Stimulated activated CD8-positive, alpha-beta memory T cell treated with anti-CD3 and anti-CD28 coated beads, Interleukin-7, amount 100 ng/mL, for 48 hours (primary cell): ENCODE measurements around the gene CTDSP2.
"Not testable (repeated sequence)": the region's sequence is repeated elsewhere in the genome, so short reads cannot be mapped to it uniquely, and the experiment has no call there.

Source experiments
- DNase-seq, 2 donors: peaks; one replicate each; pipeline ENCODE4 v3.0.0-alpha.2; 2020; ENCODE audit warnings: low read depth in 1 of 2; ENCODE audit errors: extremely low read depth in 1 of 2

The CTDSP2 gene

DNA sequence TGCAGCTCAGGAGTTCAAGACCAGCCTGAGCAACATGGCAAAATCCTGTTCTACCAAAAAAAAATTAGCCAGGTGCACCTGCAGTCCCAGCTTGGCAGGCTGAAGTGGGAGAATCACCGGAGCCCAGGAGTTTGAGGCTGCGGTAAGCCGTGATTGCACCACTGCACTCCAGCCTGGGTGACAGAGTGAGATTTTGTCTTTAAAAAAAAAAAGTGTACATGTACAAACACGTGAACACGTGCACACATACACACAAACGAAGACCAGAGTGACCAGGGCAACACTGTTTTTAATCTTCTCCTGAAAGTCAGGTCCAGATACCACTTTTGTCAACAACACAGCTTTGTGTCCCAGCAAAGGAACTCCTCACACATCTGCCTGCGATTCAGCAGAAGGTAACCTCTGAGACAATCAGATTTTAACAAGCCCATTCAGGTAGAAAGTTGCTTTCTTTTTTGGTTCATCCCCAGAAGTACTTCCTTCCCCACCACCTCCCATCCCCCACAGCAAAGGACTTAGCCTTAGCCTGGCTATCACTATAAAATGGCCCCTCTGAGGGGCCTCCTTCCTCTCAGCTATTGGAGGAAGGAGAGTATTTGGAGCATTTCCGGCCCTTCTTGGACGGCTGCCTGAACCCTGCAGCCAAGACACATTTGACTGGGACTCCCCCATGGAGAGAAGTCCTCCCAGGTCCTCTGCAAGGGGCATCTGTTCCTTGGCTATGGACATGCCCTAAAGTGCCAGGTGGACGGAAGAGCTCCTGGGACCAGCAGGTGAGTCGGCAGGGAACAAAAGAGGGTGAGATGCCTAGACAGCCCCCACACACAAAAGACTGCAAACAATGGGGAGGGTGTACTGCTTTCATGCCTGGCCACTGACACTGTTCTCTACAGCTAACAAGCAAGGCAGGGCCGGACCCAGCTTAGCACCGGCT, 9.8 kb downstream of the CTDSP2 start:
- no peak for DNase-seq

DNA sequence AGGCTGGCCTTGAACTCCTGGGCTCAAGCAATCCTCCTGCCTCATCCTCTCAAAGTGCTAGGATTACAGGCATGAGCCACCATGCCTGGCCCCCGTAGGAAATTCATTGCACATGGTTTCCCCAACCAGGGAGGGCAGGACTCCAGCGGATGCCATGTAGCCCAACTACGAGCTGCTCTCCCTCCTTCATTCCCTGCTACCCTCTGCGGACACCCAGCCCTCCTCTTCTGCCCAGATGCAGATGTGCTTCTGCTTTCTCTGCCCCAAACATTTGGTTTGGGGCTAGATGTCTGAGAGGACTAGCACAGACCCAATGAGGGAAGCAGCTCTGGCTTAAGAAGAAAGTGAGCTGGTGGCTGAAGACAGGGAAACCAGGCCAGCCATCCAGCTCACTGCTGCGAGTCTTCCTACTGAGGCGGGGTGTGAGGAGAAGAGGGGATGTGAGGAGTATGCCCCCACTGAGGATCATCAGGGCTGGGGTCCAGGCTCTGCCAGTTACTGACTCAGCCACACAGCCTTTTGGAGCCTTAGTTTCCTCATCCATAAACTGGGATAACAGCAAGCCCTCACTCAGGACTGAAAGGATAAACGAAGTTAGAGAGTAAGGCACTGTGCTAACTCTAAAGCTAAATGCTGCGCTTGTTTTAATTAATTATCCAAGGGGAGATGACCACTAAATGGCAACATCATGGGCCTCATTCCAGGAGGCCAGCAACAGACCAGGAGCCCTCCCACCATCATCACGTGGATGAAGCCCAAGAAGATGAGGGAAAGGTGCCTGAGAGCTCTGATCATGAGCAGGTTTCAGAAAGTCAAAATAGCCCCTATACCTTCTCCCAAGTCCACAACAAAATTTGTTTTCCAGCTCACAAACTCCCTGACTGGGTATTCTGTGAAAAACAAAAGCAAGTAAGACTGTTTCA, 10.9 kb downstream of the CTDSP2 start:
- no peak for DNase-seq

DNA sequence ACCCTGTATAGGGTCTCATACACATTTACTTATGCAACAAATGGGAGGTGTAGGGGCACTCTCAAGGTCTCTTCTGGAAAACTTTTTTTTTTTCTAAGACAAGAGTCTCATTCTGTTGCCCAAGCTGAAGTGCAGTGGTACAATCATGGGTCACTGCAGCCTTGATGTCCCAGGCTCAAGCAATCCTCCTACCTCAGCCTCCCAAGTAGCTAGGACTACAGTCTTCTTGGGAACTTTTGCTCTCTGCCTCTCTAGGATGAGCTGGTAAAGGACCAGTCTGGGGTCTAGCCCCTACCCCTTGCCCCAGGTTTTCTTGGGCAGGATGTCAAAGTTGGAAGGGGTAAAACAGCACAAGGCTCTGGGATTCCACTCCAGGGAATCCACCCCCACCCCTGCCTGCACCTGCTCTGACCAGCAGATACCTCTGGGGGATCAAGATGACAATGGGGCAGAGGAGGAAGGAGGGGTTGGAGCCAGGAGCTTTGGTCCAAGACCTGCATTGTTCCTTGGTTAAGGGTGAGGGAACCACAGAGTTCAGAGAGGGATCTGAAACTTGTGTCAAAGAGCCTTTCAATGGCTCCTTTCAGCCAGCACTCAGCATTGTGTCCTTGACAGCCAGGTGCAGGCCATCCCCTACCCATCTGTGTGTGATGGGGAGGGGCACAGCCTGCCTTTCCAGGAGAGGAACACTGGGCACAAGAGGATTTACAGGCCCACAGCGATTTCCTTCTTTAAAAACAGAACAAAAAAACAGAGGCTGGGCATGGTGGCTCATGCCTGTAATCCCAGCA, 12.2 kb downstream of the CTDSP2 start:
- DNase-seq = no peak

DNA sequence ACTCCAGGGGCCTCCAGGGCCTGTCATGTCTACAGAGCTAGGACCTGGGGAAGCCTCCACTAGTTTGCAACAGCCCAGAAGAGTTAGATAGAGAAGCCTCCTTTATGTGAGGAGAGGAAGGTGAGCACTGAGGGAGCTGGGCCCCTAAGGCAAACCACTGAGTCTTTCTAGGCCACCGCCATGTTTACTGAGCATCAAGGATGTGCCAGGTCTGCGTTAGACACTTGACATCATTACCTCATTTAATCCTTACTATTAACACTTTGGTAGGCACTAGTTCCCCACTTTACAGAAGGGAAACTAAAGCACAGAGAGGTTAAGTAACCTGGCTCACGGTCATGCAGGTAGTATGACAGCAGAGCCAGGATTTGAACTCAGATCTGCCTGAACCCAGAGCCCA, 12.9 kb downstream of the CTDSP2 start:
- DNase-seq = no peak

DNA sequence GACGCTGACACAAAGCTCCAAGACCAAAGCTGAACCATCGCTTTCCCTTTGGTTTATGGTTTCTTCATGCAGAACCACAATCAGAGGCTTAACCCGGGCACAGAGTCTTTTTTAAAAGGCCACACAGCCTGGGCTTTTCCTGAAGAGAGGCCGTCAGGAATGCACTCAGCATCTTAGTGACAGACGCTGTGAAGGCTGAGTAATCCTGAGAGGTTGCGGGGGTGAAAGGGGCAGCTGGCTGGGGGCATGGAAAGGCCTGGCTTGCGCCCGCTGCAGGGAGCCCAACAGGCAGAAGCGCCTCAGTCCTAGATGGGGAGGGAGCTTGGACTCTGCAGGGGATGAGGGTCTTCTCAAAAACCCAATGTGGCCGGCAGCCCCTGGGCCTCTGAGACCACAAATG, 13.6 kb downstream of the CTDSP2 start:
- DNase-seq = no peak

DNA sequence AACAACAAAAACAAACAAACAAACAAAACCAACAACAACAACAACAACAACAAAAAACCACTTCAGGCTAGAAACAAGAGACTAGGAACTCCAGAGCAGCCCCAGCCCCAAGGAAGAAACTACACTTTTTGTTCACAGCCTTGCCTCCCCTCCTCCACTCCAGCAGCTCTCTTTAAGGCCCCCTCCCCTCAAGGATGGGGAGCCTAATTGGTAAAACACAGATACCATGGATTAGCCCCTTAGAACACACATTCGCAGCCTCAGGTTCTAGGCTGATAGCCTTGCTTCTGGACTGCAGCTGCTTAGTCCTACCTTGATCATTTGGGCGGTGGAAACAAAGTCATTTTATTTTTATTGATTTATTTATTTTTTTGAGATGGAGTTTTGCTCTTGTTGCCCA, 16.1 kb downstream of the CTDSP2 start:
- no peak for DNase-seq

DNA sequence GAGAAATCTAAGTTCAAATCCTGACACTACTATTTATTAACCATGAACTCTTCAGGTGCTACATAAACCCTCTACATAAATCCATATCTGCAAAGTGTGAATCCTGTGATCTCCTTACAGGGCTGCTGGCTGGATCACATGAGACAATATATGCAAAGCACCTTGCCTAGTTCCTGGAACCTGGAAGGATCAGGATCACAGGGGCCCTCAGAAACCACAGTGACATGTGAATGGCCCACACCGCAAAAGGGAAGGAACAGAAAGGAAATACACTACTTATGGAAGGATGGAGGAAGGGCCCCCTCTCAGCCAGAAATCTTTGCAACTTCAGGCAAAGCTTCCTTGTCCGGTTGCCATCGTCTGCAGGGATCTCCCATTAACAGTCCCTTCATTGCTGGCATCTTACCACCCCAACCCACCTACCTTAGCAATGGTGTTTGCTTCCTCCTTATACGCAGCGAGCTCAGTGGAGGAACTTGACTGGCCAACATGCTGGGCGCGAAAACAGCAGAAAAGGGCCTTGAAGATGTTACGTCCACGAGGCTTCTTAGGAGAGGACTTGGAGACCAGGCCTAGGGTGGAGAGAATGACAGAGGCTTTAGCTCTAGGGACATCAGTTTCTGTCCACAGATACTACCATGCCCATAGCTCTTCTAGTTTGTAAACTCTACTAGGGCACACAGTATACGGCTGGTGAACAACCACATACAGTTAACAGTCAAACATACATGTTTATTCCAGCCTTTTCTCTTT, 17.3 kb downstream of the CTDSP2 start:
- DNase-seq = no peak

DNA sequence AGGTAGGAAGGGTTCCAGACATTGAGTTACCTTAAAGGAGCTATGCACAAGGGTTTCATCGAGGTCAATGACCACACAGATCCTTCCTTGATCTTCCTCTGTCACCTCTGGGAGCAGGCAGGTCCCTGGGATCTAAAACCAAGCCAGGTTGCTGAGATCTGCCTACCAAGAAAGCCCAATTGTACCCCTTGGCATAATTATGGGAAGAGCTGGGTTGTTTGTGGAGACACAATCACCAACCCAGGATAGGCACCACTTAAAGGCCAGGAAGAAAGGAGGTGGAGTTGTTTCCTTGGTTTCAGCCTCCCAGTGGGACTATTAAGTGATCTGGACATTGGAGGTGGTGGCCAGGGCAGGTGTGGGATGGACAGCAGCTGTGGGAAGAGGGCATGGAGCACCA, 19.6 kb downstream of the CTDSP2 start:
- no peak for DNase-seq

DNA sequence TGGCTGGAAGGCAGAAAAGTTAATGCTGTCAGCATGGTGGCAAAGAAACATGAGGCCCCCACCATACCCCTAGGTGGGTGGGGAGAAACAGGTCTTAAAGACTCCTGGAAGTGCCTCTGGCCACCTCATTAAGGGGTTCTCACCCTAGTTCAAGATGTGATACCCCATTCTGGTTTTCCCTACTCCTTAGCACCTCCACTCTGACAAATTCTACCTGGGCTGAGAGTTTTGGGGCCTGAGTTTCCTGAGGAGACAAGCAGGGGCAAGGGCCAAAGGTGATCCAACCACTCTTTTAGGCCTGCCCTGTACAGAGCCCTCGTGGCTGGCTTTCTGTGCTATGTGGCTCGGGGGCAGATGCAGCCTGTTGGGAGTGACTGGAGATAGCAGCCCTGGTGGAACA, 20.1 kb downstream of the CTDSP2 start:
- DNase-seq = no peak

DNA sequence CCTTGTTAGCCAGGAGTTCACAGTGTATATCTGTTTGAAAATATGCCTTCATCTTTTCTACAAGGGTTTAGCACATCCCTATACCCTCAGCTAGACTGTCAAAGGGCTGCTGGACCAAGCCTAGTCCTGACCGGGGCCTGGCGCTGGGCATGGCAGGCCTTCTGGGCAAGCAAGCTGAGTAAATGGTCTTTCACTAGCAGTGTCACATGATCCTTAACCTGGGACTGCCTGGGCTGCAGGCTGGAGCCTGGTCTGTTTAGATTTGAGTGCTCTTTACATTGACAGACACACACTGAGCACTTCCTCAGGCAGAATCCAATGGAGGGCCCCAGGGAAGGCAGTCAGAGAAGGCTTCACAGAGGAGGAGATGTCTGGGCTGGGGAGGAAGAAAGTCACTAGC, 21.1 kb downstream of the CTDSP2 start:
- DNase-seq = no peak

DNA sequence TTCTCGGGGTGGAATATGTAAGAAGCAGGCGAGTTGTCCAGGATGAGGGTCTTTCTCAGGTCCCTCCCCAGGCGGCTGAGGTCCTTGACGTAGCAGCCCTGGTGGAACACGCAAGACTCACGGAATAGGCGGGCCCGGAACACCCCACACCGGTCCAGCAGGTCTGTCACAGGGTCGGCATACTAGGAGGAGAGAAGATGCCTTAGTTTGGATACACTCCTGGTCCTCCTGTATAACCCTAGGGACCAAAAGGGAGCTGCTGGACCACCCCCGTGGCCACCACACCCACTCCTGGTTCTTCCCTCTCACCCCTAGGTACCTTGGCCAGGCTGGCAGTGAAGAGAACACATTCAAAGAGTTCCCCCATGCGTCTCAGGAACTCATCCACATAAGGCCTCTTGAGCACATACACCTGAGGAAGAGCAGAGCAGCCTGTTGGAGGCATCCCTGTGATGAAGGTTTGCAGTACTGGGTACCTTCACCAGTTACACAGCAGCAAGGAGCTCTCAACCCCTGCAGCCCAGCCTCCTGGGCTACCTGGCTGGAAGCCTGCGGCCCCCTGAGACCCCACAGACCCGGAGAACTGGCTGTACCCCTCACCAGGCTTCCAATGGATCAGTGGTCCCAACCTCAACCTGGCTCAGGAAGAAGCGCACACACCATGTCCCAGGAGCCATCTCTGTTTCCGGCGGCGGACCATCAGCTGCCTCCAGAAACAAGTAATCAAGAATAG, 22.5 kb downstream of the CTDSP2 start:
- no peak for DNase-seq

DNA sequence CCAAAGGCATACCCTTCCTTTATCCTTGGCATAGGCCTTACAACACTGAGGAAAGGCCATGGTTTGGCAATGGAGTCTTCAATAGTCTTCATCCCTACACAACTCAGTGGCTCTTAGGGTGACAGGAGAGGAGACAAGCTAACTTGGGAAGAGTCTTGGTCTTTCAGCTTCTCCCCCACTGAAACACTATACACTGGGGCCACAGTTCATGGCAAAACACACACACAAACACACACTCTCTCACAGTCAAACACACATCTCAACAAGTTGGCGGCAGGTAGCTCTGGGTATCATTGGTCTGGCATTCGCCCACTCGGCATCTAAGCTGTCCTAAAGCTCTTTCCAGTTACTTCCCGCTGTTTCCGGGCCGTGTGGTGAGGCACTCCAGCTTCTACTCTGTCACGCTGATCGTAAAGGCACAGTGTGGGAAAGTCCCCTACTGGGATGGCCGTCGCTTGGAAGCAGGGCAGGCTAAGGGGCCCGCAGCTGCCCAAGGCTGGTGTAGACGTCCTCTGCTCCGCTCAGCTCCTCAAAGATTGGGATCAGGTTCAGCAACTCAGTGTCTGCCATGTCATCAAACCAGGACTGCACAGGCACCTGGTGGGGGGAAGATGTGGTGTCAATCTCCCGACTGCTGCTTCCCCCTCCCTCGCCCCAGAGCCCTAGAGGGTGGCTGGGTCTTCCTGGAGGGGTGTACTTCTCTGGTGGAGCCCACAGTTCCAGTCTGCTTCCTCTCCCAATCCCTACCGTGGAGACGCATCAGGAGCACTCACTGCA, 23.2 kb downstream of the CTDSP2 start:
- DNase-seq = no peak

DNA sequence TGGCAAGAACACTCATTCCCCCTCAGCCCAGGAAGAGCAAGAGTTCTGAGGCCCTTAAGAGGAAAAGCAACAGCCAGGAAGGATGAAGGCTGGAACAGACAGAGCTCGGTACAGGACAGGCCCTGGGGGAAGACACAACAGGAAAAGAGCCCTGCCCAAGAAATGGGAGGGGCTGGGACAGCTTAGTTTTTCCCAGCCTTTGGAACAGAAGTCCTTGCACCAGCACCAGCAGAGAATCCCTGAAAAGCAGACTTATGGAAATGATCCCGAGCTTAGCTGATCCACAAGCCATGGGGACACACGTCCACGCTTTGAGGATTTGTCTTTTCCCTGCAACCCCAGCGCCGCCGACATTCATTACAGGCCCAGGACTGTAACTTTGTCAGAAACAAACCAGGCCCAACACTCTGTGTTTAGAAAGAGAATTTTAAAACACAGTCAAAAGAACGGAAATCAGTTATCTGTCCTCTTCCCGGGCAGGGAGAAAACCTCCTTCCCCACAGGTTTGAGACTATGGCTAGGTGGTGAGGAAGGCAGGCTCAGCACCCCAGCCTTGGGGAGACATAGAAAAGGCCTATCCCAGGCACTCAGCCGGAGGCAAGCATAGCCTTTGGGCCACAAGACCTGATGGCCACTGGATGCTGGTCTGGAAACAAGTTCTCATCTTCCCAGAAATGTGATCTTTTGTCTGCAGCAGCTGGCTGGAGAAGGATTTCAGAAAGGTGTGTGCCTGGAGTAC, 24.0 kb downstream of the CTDSP2 start:
- DNase-seq = no peak

DNA sequence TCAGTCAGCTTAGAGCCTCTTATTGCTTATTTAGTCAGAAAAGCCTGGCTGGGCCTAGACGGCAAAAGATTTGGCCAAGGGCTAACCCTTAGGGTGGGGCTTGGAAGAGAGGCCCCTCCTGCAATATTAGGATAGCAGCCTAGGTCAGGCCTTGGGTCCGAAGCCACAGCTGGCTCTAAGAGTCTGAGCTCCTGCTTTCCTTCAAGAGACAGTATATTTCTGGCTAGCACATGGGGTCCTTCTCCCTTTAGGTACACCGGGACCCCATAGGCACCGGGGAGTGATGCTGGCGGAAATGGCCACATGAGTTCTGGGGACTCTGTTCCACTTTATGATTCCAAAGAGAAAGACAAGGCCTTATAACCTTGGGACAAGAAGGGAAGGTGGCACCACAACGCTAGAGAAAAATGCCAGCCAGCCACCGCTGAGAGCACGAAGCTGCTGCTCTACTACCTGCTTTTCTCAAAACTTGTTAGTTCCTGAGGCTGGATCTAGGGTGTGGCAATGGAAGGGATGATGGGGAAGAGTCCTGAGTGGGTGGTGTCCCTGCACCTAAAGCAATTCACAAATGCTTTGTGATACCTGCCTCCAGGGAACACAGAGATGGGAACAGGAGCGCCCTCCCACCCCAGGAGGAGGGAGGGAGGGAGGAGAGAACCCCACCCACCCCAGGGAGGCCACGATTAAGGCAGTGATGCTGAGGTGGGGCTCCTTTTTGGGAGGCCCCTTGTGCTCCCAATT, 24.9 kb downstream of the CTDSP2 start:
- no peak for DNase-seq

DNA sequence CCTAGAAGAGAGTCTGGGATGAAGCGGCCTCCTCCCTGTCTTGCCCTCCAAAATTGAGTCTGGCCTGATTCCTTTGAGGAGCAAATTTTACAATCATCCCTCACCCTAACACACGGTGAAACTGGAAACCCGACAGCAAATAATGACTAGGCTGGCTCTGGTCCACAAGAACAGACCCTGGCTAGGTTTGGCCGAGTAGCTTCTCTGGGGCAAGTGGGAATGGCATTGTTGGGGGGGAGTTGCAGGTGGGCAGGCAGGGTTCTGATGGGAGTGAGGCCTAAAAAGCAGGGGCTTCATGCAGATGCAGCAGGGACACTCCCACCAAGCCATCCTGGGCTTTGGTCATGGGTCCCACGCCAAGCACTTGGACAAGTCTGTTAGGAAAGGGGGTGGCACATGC, 25.5 kb downstream of the CTDSP2 start:
- DNase-seq = not testable (repeated sequence)

DNA sequence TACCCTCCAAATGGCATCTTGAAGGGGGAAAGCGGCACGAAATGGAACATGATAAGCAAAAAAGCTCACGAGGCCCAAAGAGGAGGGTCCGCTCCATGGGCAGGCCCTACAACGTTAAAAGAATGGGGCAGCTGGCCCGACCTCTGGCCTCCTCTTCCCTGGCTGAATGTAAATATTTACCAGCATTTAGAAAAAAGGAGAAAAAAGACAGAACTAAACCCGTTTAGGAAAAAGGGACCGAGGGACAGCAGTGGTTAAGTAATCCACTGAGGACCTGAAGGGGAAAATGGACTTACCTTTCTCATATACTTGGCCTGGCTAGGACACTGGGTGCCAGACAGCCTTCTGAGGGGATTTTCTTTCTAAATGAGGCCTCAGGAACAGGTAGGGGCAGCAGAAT, 26.4 kb downstream of the CTDSP2 start:
- not testable (repeated sequence) for DNase-seq

DNA sequence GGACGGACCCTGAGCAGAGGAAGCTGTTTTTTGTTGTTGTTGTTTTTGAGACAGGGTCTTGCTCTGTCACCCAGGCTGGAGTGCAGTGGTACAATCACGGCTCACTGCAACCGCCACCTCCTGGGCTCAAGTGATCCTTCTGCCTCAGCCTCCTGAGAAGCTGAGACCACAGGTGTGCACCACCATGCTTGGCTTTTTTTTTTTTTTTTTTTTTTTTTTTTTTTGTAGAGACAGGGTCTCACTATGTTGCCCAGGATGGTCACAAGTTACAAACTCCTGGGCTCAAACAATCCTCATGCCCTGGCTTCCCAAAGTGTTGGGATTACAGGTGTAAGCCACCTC, 28.6 kb downstream of the CTDSP2 start:
- not testable (repeated sequence) for DNase-seq
